ENCODE measurements around the gene CARD9.
"Not testable (repeated sequence)": the region's sequence is repeated elsewhere in the genome, so short reads cannot be mapped to it uniquely, and the experiment has no call there.

The CARD9 gene

GRCh38 chr9:136322756-136323330 lies 50.6 kb downstream of the CARD9 start:
- no peak for DNase-seq (ENCODE audit: low read depth)

DNA sequence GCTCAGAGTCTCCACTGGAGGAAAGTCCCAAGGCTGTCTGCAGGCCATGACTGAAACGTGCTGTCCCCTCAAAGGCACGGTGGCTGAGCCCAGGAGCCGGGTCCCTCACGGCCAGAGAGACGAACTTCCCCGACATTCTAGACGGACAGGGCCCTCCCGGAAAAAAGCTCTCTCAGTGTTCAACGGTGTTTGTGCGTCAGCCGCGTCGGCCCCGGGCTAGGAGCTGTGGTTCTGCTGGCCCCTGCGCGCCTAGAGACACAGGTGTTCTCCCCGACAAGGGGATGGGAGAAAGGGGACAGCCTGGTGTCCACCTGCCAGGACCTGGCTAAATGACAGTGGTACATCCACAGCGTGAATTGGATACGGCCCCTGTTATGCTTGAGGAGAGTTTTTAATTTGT lies 51.9 kb downstream of the CARD9 start:
- DNase-seq (ENCODE audit: low read depth): no peak

DNA sequence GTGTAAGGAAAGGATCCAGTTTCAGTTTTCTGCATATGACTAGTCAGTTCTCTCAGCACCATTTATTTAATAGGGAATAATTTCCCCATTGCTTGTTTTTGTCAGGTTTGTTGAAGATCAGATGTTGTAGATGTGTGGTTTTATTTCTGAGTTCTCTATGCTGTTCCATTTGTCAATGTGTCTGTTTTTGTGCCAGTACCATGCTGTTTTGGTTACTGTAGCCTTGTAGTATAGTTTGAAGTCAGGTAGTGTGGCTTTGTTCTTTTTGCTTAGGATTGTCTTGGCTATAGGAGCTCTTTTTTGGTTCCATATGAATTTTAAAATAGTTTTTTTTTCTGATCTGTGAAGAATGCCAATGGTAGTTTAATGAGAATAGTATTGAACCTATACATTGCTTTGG lies 52.5 kb downstream of the CARD9 start:
- not testable (repeated sequence) for DNase-seq (ENCODE audit: low read depth)

- not testable (repeated sequence) for DNase-seq (ENCODE audit: low read depth)
These were observed 53.5 kb downstream of the CARD9 start for GRCh38 chr9:136319955-136320354.

- not testable (repeated sequence) for DNase-seq (ENCODE audit: low read depth)
These were observed 54.2 kb downstream of the CARD9 start for GRCh38 chr9:136319244-136319643.

DNA sequence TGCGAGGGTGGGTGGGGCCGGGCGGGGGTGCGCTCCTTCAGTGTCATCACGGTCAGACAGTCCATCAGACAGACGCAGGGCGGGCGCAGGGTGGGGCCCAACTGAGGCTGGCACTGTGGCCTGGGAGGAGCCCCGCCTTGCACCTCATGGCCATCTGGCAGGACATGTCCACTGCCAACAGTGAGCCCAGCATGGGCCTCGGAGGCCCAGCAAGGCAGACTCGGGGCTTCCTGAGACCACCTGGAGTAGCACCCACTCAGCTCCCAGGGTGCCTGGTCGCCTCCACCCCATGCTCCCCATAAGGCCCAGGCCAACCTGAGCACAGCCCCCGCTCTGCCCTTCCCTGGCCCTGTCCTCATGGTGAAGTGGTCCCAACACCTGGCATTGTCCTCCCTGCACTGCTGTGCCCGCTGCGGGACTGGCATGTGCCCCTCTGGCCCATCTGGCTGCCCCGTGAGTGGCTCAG lies 54.7 kb downstream of the CARD9 start:
- no peak for DNase-seq (ENCODE audit: low read depth)

DNA sequence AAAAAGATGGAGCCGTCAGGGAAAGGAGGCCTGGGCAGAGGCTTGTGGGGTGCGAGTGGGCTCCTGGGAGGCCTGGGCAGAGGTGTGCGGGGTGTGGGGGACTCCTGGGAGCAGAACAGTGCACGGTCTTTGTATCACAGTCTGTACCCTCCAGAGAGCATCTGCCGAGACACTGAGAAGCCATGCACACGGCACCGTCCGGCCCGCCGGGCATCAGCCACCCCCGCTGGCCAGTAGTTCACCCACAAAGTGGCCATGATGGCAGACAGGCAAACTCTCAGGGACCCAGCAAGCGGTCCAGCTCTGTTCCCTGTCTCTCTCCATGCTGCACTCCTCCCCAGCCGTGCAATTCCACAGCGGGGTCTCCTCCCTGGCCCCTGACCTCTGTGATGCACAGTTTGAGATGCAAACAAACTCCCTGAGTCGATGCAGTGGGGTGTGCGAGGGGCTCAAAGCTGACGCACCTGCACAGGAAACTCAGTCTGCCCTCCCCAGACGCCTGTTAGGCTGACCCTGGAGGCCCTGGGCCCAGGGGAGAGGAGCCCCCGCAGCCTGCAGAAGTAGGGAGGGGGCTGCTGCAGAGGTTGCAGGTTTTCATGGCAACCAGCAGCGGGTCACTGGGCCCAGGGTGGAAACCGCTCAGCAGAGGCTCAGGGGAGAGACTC lies 55.2 kb downstream of the CARD9 start:
- DNase-seq (ENCODE audit: low read depth): no peak

GRCh38 chr9:136317695-136318094 lies 55.8 kb downstream of the CARD9 start:
- DNase-seq (ENCODE audit: low read depth): no peak

DNA sequence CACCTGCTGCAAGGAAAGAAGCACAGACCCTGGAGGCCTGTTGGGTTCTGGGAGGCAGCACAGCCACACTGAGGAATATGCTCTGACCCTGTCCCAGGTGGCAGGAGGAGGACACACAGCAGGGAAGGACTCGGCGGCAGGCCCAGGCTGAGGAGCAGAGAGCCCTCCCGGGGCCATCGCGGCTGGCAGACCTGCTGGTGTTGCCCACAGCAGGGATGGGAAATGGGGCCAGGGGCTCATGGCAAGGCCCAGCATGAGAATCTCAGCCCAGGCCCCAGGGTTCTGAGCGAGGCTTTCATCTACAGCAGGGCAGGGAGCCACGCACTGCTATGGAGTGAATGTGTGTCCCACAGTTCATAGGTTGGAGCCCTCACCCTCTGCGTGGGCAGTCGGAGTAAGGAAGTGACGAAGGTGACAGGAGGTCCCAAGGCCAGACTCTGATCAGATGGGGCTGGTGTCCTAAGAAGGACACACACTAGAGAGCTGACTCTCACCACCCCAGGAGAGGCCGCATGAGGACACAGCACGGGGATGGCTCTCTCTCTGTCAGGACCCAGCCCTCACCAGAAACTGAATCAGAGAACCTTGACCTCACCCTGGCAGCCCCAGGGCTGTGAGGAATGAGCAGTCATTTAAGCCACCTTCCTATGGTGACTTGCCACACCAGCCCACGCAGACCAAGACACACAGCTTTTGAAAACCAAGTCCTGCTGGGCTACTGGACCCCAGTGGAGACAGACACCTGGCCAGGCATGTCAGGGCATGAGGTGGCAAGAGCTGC lies 56.4 kb downstream of the CARD9 start:
- DNase-seq (ENCODE audit: low read depth): no peak

DNA sequence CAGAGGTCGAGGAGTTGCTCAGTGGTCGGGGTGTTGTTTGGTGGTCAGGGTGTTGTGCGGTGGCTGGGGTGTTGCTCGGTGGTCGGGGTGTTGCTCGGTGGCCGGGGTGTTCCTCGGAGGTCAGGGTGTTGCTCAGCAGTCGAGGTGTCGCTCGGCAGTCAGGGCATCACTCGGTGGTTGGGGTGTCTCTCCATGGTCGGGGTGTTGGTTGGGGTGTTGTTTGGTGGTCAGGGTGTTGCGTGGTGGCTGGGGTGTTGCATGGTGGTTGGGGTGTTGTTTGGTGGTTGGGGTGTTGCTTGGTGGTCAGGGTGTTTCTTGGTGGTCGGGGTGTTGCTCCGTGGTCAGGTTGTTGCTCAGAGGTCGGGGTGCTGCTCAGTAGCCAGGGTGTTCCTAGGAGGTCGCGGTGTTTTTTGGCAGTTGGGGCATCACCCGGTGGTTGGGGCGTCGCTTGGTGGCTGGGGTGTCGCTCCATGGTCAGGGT lies 57.2 kb downstream of the CARD9 start:
- DNase-seq (ENCODE audit: low read depth): peak; percentile 27

- no peak for DNase-seq (ENCODE audit: low read depth)
These were observed 58.5 kb downstream of the CARD9 start for GRCh38 chr9:136314944-136315343.

DNA sequence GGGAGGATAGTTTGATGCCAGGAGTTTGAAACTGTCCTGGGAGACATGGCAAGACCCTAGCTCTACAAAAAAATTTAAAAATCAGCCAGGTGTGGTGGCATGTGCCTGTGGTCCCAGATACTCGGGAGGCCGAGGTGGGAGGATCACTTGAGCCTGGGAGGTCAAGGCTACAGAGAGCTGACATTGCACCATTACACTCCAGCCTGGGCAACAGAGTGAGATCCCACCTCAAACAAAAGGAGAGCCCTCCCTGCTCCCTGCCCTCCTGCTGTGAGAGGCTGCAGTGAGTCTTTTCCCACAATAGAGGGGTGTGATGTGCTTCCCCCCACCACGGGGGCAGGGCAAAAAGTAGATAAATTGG lies 59.4 kb downstream of the CARD9 start:
- DNase-seq (ENCODE audit: low read depth): no peak

Data from stimulated activated CD8-positive, alpha-beta memory T cell treated with anti-CD3 and anti-CD28 coated beads, Interleukin-12 subunit alpha, Interleukin-12 subunit beta, amount 100 ng/mL, for 4 hours (primary cell).